IMR-90 (cell line): ENCODE results near the gene FMNL1. TPM values are rescaled to one million over a fixed set of nuclear protein-coding genes. Genes with fewer than 3 reads are reported as not detected.

Experiments used
- BHLHE40 ChIP-seq: fragments of 150-350 bp; IDR thresholded peaks from 2 replicates; pipeline ENCODE4 v1.6.1; 2016; ENCODE audit warnings: mild to moderate bottlenecking, low read depth, low read length
- CEBPB ChIP-seq: IDR thresholded peaks from 2 replicates; pipeline ENCODE4 v1.6.1; 2012; ENCODE audit warnings: low read depth, low read length, improper control_type of control experiment
- RCOR1 ChIP-seq: IDR thresholded peaks from 2 replicates; pipeline ENCODE4 v1.6.1; 2012; ENCODE audit warnings: mild to moderate bottlenecking, low read length, improper control_type of control experiment; ENCODE audit not compliant: insufficient replicate concordance
- RFX5 ChIP-seq: IDR thresholded peaks from 2 replicates; pipeline ENCODE4 v1.8.0; 2012; ENCODE audit warnings: low read depth, mild to moderate bottlenecking, low read length, moderate library complexity
- SMC3 ChIP-seq: fragments of 150-350 bp; IDR thresholded peaks from 2 replicates; pipeline ENCODE4 v1.6.1; 2016; ENCODE audit warnings: low read depth, mild to moderate bottlenecking, antibody characterized with exemption, low read length, moderate library complexity
- polyA plus RNA-seq, 3 experiments: library from polyadenylated mRNA; depleted of rRNA; stranded (reverse); fragments of >200 nt; gene quantifications; 2 replicates each; pipeline ENCODE4 v1.2.3, GENCODE V29; 2012; ENCODE audit warnings: low replicate concordance in 1 of 3
- total RNA-seq: library from RNA; depleted of rRNA; stranded (reverse); fragments of >200 nt; gene quantifications from 2 replicates; pipeline ENCODE4 v1.2.3, GENCODE V29; 2012

The FMNL1 gene
- total and polyA plus RNA-seq, 2 of the 4 experiments (the other 2 are of a cell fraction), result 0.36 to 2.3 TPM

DNA sequence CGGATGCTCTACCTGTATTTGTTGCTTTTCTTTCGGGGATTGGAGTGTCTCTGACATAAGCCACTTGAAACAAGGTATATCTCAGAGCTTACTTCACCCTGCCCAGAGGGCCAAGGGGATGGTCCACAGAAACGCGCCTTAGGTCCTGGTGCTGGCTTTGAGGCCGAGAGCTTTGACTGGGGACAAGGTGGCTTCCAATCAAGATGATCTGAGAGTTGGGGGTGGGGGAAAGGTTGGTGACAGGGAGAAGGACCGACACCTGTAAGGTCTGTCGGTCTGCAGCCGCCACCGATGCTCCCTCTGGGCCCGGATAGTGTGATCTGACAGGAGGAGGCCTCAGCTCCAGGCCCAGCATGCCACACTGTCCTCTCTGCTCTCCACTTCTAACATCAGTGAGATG, 62.0 kb downstream of the FMNL1 start (continued):
- no peak for TF ChIP-seq BHLHE40
- no peak for TF ChIP-seq CEBPB
- TF ChIP-seq SMC3, result no peak
- no peak for TF ChIP-seq RCOR1
- no peak for TF ChIP-seq RFX5
